ENCODE results near the gene ARID3A.

DNA sequence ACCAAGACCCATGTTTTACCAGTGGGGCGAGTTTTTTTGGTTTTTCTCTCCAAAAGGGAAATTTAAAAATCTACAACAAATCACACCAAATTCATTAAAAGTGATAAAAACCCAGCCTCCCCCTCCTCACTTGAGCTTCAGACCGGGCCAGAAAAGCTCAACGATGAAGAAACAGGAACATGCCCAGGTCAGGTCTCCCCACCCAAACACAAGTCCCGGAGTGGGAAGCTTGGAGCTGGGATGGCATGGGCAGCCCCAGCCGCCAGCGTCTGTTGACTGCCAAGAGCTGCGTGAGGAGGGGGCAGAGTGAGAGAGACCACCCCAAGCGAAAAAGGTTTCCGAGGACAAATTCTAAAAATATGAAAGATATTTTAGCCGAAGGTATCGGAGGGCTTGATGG is 28.8 kb upstream of the ARID3A start:
- TF ChIP-seq ZNF274 (IDR thresholded peaks at IDR 0.05; ENCODE audit: low read depth, low read length) (no peak), SUZ12 (IDR thresholded peaks at IDR 0.05; ENCODE audit: extremely low read depth, insufficient read depth, insufficient read length) (no peak), YY1 (IDR thresholded peaks at IDR 0.05; ENCODE audit: insufficient read depth, insufficient read length) (no peak)
